Measurements from ENCODE around the gene CUL1. TPM values are rescaled to one million over a fixed set of nuclear protein-coding genes. Genes with fewer than 3 reads are reported as not detected.
A peak's percentile ranks its signal among the peaks of the same experiment; 100 is the strongest.

Gene CUL1
- total RNA-seq (10 to 100 TPM; 40.6 to 53.4 (median 45.0) TPM), polyA plus RNA-seq (10 to 100 TPM; 14.0 to 33.5 TPM)
- long read RNA-seq, donor 1, transcript CUL1-201 (22 exons, 3,064 nt), result major isoform, 144 of 159 reads
- long read RNA-seq, donor 1, transcript CUL1-203 (22 exons, 3,054 nt), result minor isoform, 6 of 159 reads
- long read RNA-seq, donor 1, partial matches to known transcripts, result 4 of 159 reads
- long read RNA-seq, donor 1, other reads (novel, unspliced or antisense), result 5 of 159 reads
- long read RNA-seq, donor 2, transcript CUL1-203 (22 exons, 3,054 nt), result minor isoform, 9 of 118 reads
- long read RNA-seq, donor 2, transcript CUL1-201 (22 exons, 3,064 nt), result major isoform, 100 of 118 reads
- long read RNA-seq, donor 2, partial matches to known transcripts, result 4 of 118 reads
- long read RNA-seq, donor 2, other reads (novel, unspliced or antisense), result 5 of 118 reads
- long read RNA-seq, donor 3, transcript CUL1-201 (22 exons, 3,064 nt), result major isoform, 149 of 178 reads
- long read RNA-seq, donor 3, partial matches to known transcripts, result 17 of 178 reads
- long read RNA-seq, donor 3, other reads (novel, unspliced or antisense), result 9 of 178 reads

GRCh38 chr7:148698397-148699023, at the start of gene CUL1:
CUL1 (plus strand) TSS chr7:148698903; CDS start chr7:148730123, 31,220 bp downstream.
- Histone ChIP-seq H3K27ac (peak within 1 kb of the TSS; percentile 89 to 100 (median 96)), H3K27me3 (no peaks in the 10 kb centered on the region), H3K4me1 (peaks cover 10 to 53% (median 45%) of the 10 kb centered on the region in 9 donors), H3K4me3 (peak within 1 kb of the TSS; percentile 50 to 97 (median 93)), H3K9me3 (no peaks in the 10 kb centered on the region), H3K36me3 (no peaks in the 10 kb centered on the region)
- TF ChIP-seq CTCF (IDR thresholded peaks at IDR 0.05), result no peak
- intact Hi-C loops (cut with DNase I), result loop anchor here in 5 of 10 donors (5.0 to 10.0 kb wide), 6 partner anchors 124 to 394 kb away; partner anchors contain the start of genes EZH2 (in 2 of the 5) and ZNF786 (in 1 of the 5)
- 0 to 1% methylated on average over 34 to 84 of the region's 84 CpGs for WGBS, 2 donors
- ATAC-seq (peak; percentile 86 to 94 (median 90)), DNase-seq (peak; percentile 89 to 92)

GRCh38 chr7:148650232-148650858, 48.4 kb upstream of the CUL1 start:
- TF ChIP-seq CTCF (IDR thresholded peaks at IDR 0.05), result no peak
- no peaks in the 10 kb centered on the region for H3K9me3 ChIP-seq
- no peak for DNase-seq
- H3K27ac ChIP-seq, result no peak overlapping the region
- H3K27me3 ChIP-seq, result peaks cover 0 to 10% (median 0%) of the 10 kb centered on the region in 7 donors
- peaks cover 0 to 4% (median 0%) of the 10 kb centered on the region in 9 donors for H3K4me1 ChIP-seq
- no peak for ATAC-seq
- no peaks in the 10 kb centered on the region for H3K36me3 ChIP-seq
- 74% methylated on average over 4 of the region's 4 CpGs for WGBS, 2 donors
- H3K4me3 ChIP-seq, result no peak overlapping the region
- intact Hi-C loops (cut with DNase I), result no loop called here

GRCh38 chr7:148652773-148653172, 45.9 kb upstream of the CUL1 start:
- Histone ChIP-seq H3K36me3 (no peaks in the 10 kb centered on the region), H3K4me1 (peaks cover 0 to 4% (median 0%) of the 10 kb centered on the region in 9 donors), H3K27me3 (peaks cover 0 to 6% (median 0%) of the 10 kb centered on the region in 7 donors), H3K9me3 (no peaks in the 10 kb centered on the region), H3K4me3 (no peak overlapping the region), H3K27ac (no peak overlapping the region)
- intact Hi-C loops (cut with DNase I), result no loop called here
- ATAC-seq (no peak), DNase-seq (no peak)
- TF ChIP-seq CTCF (IDR thresholded peaks at IDR 0.05), result no peak

GRCh38 chr7:148657929-148658328, 40.8 kb upstream of the CUL1 start:
- DNase-seq, result no peak
- no peak for ATAC-seq
- whole genome bisulfite sequencing, 2 donors, result 89 to 90% methylated on average over 4 of the region's 4 CpGs
- H3K27me3 ChIP-seq, result no peaks in the 10 kb centered on the region
- H3K9me3 ChIP-seq, result no peaks in the 10 kb centered on the region
- no peak overlapping the region for H3K4me3 ChIP-seq
- H3K4me1 ChIP-seq, result no peaks in the 10 kb centered on the region
- H3K36me3 ChIP-seq, result no peaks in the 10 kb centered on the region
- no peak overlapping the region for H3K27ac ChIP-seq
- intact Hi-C loops (cut with DNase I), result no loop called here
- TF ChIP-seq CTCF (IDR thresholded peaks at IDR 0.05), result no peak
